Neural crest cell (in vitro differentiated cells): ENCODE results near the gene ZNF248. TPM values are rescaled to one million over a fixed set of nuclear protein-coding genes. Genes with fewer than 3 reads are reported as not detected.

Experiments
- DNase-seq: peaks from one replicate; pipeline ENCODE4 v3.0.0; 2021; ENCODE audit warnings: low read depth, mixed read lengths, low spot score
- H3K27ac Mint-ChIP-seq: one replicate; pipeline ENCODE4 v1.8.0; 2021; ENCODE audit warnings: mild to moderate bottlenecking, mixed read lengths; ENCODE audit not compliant: unreplicated experiment
- H3K27me3 Mint-ChIP-seq: 2 replicates; pipeline ENCODE4 v1.8.0; 2021; ENCODE audit warnings: low read depth, mild to moderate bottlenecking, mixed read lengths
- H3K36me3 Mint-ChIP-seq: 2 replicates; pipeline ENCODE4 v1.8.0; 2021; ENCODE audit warnings: low read depth, mild to moderate bottlenecking, mixed read lengths
- H3K4me1 Mint-ChIP-seq: 2 replicates; pipeline ENCODE4 v1.8.0; 2021; ENCODE audit warnings: mixed read lengths
- H3K4me3 Mint-ChIP-seq: one replicate; pipeline ENCODE4 v1.8.0; 2021; ENCODE audit warnings: mild to moderate bottlenecking, mixed read lengths
- H3K9me3 Mint-ChIP-seq: 2 replicates; pipeline ENCODE4 v1.8.0; 2021; ENCODE audit warnings: mixed read lengths
- total RNA-seq: library from RNA; stranded (reverse); gene quantifications from 2 replicates; pipeline ENCODE4 v1.2.1, GENCODE V29; 2021
- TF ChIP-seq, protein P1 (sequence below): fragments of 200-600 bp; sonication (generic); conservative IDR thresholded peaks from 2 replicates; pipeline ENCODE4 v1.5.0; 2021; ENCODE audit warnings: antibody characterized with exemption, mild to moderate bottlenecking

Gene ZNF248
- total RNA-seq, 1 donor from 2014 or later: 12.6 TPM

DNA sequence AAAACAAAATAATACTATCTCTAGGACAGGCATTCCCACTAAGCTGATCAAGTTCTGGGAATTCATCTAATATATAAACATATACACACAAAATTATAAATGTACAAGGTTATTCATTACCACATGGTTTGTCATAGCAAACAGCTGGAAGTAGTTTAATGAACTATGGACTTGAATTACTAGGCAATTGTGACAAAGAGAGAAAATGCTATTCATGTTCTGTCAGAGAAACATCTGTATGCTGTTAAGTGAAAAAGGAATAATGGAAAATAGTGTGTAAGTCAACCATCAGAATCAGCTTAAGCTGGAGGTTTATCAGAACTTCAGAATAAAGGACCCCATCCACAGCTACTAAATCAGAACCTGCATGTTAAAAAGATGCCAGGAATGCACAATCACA lies 2.8 kb downstream of the ZNF248 start:
- DNase-seq: no peak
- H3K27ac Mint-ChIP-seq: no peak overlapping the region
- no peak overlapping the region for H3K4me3 Mint-ChIP-seq
- TF ChIP-seq, protein P1, sequence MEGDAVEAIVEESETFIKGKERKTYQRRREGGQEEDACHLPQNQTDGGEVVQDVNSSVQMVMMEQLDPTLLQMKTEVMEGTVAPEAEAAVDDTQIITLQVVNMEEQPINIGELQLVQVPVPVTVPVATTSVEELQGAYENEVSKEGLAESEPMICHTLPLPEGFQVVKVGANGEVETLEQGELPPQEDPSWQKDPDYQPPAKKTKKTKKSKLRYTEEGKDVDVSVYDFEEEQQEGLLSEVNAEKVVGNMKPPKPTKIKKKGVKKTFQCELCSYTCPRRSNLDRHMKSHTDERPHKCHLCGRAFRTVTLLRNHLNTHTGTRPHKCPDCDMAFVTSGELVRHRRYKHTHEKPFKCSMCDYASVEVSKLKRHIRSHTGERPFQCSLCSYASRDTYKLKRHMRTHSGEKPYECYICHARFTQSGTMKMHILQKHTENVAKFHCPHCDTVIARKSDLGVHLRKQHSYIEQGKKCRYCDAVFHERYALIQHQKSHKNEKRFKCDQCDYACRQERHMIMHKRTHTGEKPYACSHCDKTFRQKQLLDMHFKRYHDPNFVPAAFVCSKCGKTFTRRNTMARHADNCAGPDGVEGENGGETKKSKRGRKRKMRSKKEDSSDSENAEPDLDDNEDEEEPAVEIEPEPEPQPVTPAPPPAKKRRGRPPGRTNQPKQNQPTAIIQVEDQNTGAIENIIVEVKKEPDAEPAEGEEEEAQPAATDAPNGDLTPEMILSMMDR: no peak
- peaks cover 11% of the 10 kb centered on the region for H3K9me3 Mint-ChIP-seq
- peaks cover 28% of the 10 kb centered on the region for H3K4me1 Mint-ChIP-seq
- H3K36me3 Mint-ChIP-seq: peaks cover 14% of the 10 kb centered on the region
- H3K27me3 Mint-ChIP-seq: no peaks in the 10 kb centered on the region

DNA sequence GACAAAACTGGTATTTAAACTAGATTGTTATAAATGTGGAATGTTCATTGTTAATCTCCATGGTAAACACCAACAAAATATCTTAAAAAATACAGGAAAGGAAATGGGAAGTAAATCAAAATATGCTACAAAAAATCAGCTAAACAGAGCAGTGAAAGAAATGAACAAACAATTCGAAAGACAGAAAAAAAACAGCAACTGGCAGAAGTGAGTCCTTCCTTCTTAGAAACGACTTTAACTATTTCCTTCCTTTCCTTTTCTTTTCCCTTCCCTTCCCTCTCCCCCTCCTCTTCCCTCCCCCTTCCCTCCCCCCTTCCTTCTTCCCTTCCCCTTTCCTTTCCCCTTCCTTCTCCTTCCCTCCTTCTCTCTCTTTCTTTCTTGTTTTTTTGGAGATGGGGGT lies 12.8 kb downstream of the ZNF248 start:
- peaks cover 53% of the 10 kb centered on the region for H3K36me3 Mint-ChIP-seq
- DNase-seq: no peak
- H3K27ac Mint-ChIP-seq: no peak overlapping the region
- H3K9me3 Mint-ChIP-seq: peaks cover 21% of the 10 kb centered on the region
- H3K4me3 Mint-ChIP-seq: no peak overlapping the region
- TF ChIP-seq, protein P1: no peak
- H3K4me1 Mint-ChIP-seq: no peaks in the 10 kb centered on the region
- no peaks in the 10 kb centered on the region for H3K27me3 Mint-ChIP-seq

DNA sequence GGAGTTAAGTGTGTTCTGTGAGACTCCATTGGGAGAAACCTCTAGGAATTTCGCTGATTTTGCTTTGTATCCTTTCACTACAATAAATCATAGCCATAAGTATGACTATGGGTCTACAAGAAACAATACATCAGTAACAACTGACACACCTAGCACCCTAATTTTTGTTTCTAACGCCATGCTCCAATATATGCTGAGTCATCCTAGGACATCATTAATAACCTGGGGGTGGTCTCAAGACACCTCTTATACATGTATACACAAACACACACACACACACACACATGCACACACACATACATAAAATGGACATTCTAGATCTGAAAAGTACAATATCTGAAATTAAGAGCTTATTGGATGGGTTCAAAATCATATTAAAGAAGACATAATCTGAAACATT lies 18.2 kb downstream of the ZNF248 start:
- Mint-ChIP-seq H3K27ac (no peak overlapping the region), H3K36me3 (peaks cover 64% of the 10 kb centered on the region), H3K4me1 (no peaks in the 10 kb centered on the region), H3K9me3 (peaks cover 32% of the 10 kb centered on the region), H3K27me3 (no peaks in the 10 kb centered on the region), H3K4me3 (no peak overlapping the region)
- no peak for DNase-seq
- TF ChIP-seq, protein P1: no peak

DNA sequence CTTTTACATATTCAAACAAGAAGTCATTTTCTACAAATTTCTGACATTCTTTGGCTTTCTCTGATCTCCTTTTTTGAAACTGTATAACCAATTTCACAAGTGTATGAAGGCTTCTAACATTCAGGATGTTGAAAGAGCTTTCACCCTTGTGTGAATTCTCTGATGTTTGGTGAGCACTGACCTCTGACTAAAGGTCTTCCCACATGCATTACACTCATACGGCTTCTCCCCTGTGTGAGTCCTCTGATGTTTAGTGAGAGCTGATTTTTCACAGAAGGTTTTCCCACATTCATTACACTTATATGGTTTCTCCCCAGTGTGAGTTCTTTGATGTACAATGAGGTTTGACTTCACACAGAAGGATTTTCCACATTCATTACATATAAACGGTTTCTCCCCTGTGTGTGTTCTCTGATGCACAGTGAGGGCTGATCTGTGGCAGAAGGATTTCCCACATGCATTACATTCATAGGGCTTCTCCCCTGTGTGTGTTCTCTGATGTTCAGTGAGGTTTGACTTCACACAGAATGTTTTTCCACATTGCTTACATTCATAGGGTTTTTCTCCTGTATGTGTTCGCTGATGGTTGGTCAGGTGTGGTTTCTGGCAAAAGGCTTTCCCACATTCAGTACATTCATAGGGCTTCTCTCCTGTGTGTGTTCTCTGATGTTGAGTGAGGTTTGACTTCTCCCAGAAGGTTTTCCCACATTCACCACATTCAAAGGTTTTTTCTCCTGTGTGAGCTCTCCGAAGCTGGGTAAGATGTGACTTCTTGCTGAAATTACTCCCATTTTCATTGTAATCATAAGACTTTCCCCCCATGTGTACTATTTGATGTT lies 25.7 kb downstream of the ZNF248 start:
- H3K9me3 Mint-ChIP-seq: peaks cover 48% of the 10 kb centered on the region

DNA sequence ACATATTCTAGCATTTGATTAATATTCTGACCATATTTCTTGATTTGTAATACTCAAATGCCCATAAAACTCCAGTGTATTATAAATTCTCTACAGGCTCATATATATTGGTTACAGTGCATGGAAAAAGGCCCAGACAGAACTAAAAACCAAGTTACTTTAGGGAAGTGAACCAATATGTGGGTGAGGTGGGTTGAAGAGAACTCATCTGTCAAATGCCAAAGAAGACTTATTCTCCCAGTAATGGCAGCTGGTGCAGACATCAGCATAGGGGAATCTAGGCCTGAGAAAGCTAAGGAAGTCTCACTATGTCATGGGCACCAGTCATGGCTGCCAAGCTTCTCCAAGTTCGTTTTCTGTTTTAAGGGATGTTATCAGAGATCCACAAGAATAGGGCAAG lies 30.6 kb downstream of the ZNF248 start:
- Mint-ChIP-seq H3K4me1 (no peaks in the 10 kb centered on the region), H3K27ac (no peak overlapping the region), H3K36me3 (peaks cover 58% of the 10 kb centered on the region), H3K27me3 (no peaks in the 10 kb centered on the region), H3K4me3 (no peak overlapping the region), H3K9me3 (peaks cover 35% of the 10 kb centered on the region)
- TF ChIP-seq, protein P1: no peak
- no peak for DNase-seq

More for the DNA sequence above, 25.7 kb downstream of the ZNF248 start:
- H3K36me3 Mint-ChIP-seq: peaks cover 86% of the 10 kb centered on the region
- TF ChIP-seq, protein P1: no peak
- no peak overlapping the region for H3K27ac Mint-ChIP-seq
- H3K4me1 Mint-ChIP-seq: no peaks in the 10 kb centered on the region
- no peak for DNase-seq
- no peaks in the 10 kb centered on the region for H3K27me3 Mint-ChIP-seq
- H3K4me3 Mint-ChIP-seq: no peak overlapping the region
